Activated T-cell treated with anti-CD3 and anti-CD28 coated beads, Interleukin-2, amount 50 U/mL, for 4 hours (primary cell): ENCODE results near the gene MPP2. TPM values are rescaled to one million over a fixed set of nuclear protein-coding genes. Genes with fewer than 3 reads are reported as not detected.
A peak's percentile ranks its signal among the peaks of the same experiment; 100 is the strongest.
"Not testable (repeated sequence)": the region's sequence is repeated elsewhere in the genome, so short reads cannot be mapped to it uniquely, and the experiment has no call there.

Source experiments
- ATAC-seq, 2 donors: fragments of 200-7000 bp; cut with Tn5 transposase; one replicate each; pipeline ENCODE4 v1.10.0; 2021
- DNase-seq: peaks from one replicate; pipeline ENCODE4 v3.0.0-alpha.2; 2020
- H3K27me3 Mint-ChIP-seq: one replicate; pipeline ENCODE4 v1.8.0; 2021; ENCODE audit warnings: low read depth, mixed read lengths
- H3K36me3 Mint-ChIP-seq: one replicate; pipeline ENCODE4 v1.8.0; 2022; ENCODE audit warnings: mixed read lengths; ENCODE audit not compliant: insufficient read depth
- H3K4me1 Mint-ChIP-seq: one replicate; pipeline ENCODE4 v1.8.0; 2021; ENCODE audit warnings: low read depth, mixed read lengths
- H3K4me3 Mint-ChIP-seq: one replicate; pipeline ENCODE4 v1.8.0; 2021; ENCODE audit warnings: mild to moderate bottlenecking, moderate library complexity, mixed read lengths
- H3K9me3 Mint-ChIP-seq: one replicate; pipeline ENCODE4 v1.8.0; 2021; ENCODE audit warnings: mixed read lengths
- total RNA-seq, 3 donors: library from RNA; stranded (reverse); gene quantifications; one replicate each; pipeline ENCODE4 v1.2.1, GENCODE V29; 2021

Gene MPP2
- total RNA-seq, 3 donors from 2014 or later = 0.21 to 0.91 (median 0.54) TPM

GRCh38 chr17:43901861-43902589, 5.3 kb downstream of the MPP2 start:
- Mint-ChIP-seq H3K4me3 (no peak overlapping the region), H3K36me3 (no peaks in the 10 kb centered on the region), H3K4me1 (peaks cover 15% of the 10 kb centered on the region), H3K27me3 (peaks cover 35% of the 10 kb centered on the region), H3K9me3 (no peaks in the 10 kb centered on the region)
- DNase-seq (no peak), ATAC-seq (no peak)

- H3K36me3 Mint-ChIP-seq = no peaks in the 10 kb centered on the region
- peaks cover 8% of the 10 kb centered on the region for H3K4me1 Mint-ChIP-seq
- no peaks in the 10 kb centered on the region for H3K9me3 Mint-ChIP-seq
- peak overlapping the region; percentile 72 for H3K4me3 Mint-ChIP-seq
- DNase-seq (no peak), ATAC-seq (peak in 1 of 2 donors; percentile 6)
- peaks cover 40% of the 10 kb centered on the region for H3K27me3 Mint-ChIP-seq
These were observed 6.2 kb downstream of the MPP2 start for GRCh38 chr17:43900858-43901754.

- Mint-ChIP-seq H3K27me3 (peaks cover 36% of the 10 kb centered on the region), H3K4me1 (peaks cover 8% of the 10 kb centered on the region), H3K4me3 (peak overlapping the region; percentile 72), H3K36me3 (no peaks in the 10 kb centered on the region), H3K9me3 (no peaks in the 10 kb centered on the region)
- peak; percentile 76 for DNase-seq
- ATAC-seq = peak; percentile 100
These were observed 7.0 kb downstream of the MPP2 start for GRCh38 chr17:43900183-43900857.

GRCh38 chr17:43898446-43898845, 8.9 kb downstream of the MPP2 start:
- Mint-ChIP-seq H3K27me3 (peaks cover 25% of the 10 kb centered on the region), H3K4me1 (peaks cover 8% of the 10 kb centered on the region), H3K4me3 (no peak overlapping the region)

GRCh38 chr17:43897831-43898230, 9.5 kb downstream of the MPP2 start:
- Mint-ChIP-seq H3K4me3 (no peak overlapping the region), H3K9me3 (no peaks in the 10 kb centered on the region), H3K4me1 (peaks cover 8% of the 10 kb centered on the region), H3K27me3 (peaks cover 25% of the 10 kb centered on the region), H3K36me3 (no peaks in the 10 kb centered on the region)
- no peak for DNase-seq
- no peak for ATAC-seq

More at GRCh38 chr17:43898446-43898845, 8.9 kb downstream of the MPP2 start:
- Mint-ChIP-seq H3K9me3 (no peaks in the 10 kb centered on the region), H3K36me3 (no peaks in the 10 kb centered on the region)
- DNase-seq (no peak), ATAC-seq (no peak)

GRCh38 chr17:43894494-43894893, 12.8 kb downstream of the MPP2 start:
- H3K4me1 Mint-ChIP-seq, H3K9me3 Mint-ChIP-seq, H3K36me3 Mint-ChIP-seq, H3K4me3 Mint-ChIP-seq, ATAC-seq, DNase-seq: not testable (repeated sequence)
- H3K27me3 Mint-ChIP-seq = peaks cover 22% of the 10 kb centered on the region

GRCh38 chr17:43892647-43892952, 14.7 kb downstream of the MPP2 start:
- DNase-seq = no peak
- Mint-ChIP-seq H3K4me1 (no peaks in the 10 kb centered on the region), H3K4me3 (no peak overlapping the region)

GRCh38 chr17:43891851-43892646, 15.3 kb downstream of the MPP2 start:
- Mint-ChIP-seq H3K4me3 (no peak overlapping the region), H3K4me1 (no peaks in the 10 kb centered on the region), H3K27me3 (peaks cover 18% of the 10 kb centered on the region), H3K9me3 (no peaks in the 10 kb centered on the region), H3K36me3 (no peaks in the 10 kb centered on the region)
- DNase-seq (no peak), ATAC-seq (no peak)

More at GRCh38 chr17:43892647-43892952, 14.7 kb downstream of the MPP2 start:
- no peaks in the 10 kb centered on the region for H3K36me3 Mint-ChIP-seq
- H3K9me3 Mint-ChIP-seq = no peaks in the 10 kb centered on the region
- peaks cover 19% of the 10 kb centered on the region for H3K27me3 Mint-ChIP-seq
- no peak for ATAC-seq

- peaks cover 5% of the 10 kb centered on the region for H3K27me3 Mint-ChIP-seq
These were observed 17.1 kb downstream of the MPP2 start for GRCh38 chr17:43890240-43890639.

GRCh38 chr17:43888548-43888947, 18.8 kb downstream of the MPP2 start:
- DNase-seq = no peak
- peaks cover 5% of the 10 kb centered on the region for H3K27me3 Mint-ChIP-seq
- ATAC-seq = no peak
- H3K9me3 Mint-ChIP-seq = no peaks in the 10 kb centered on the region
- no peaks in the 10 kb centered on the region for H3K36me3 Mint-ChIP-seq
- H3K4me3 Mint-ChIP-seq = no peak overlapping the region
- H3K4me1 Mint-ChIP-seq = no peaks in the 10 kb centered on the region

More at GRCh38 chr17:43890240-43890639, 17.1 kb downstream of the MPP2 start:
- Mint-ChIP-seq H3K36me3 (no peaks in the 10 kb centered on the region), H3K4me3 (no peak overlapping the region), H3K9me3 (no peaks in the 10 kb centered on the region), H3K4me1 (no peaks in the 10 kb centered on the region)
- ATAC-seq (no peak), DNase-seq (no peak)

- peaks cover 10% of the 10 kb centered on the region for H3K27me3 Mint-ChIP-seq
- DNase-seq (no peak), ATAC-seq (no peak)
- no peaks in the 10 kb centered on the region for H3K36me3 Mint-ChIP-seq
- H3K9me3 Mint-ChIP-seq = no peaks in the 10 kb centered on the region
- no peaks in the 10 kb centered on the region for H3K4me1 Mint-ChIP-seq
- no peak overlapping the region for H3K4me3 Mint-ChIP-seq
These were observed 24.4 kb downstream of the MPP2 start for GRCh38 chr17:43882761-43883415.

GRCh38 chr17:43881758-43882505, 25.4 kb downstream of the MPP2 start:
- Mint-ChIP-seq H3K27me3 (peaks cover 10% of the 10 kb centered on the region), H3K36me3 (no peaks in the 10 kb centered on the region), H3K4me3 (no peak overlapping the region), H3K4me1 (no peaks in the 10 kb centered on the region), H3K9me3 (no peaks in the 10 kb centered on the region)
- ATAC-seq (no peak), DNase-seq (no peak)

- DNase-seq (no peak), ATAC-seq (no peak)
- H3K4me3 Mint-ChIP-seq = no peak overlapping the region
These were observed 26.2 kb downstream of the MPP2 start for GRCh38 chr17:43881181-43881580.

More at GRCh38 chr17:43881181-43881580, 26.2 kb downstream of the MPP2 start:
- Mint-ChIP-seq H3K9me3 (no peaks in the 10 kb centered on the region), H3K27me3 (peaks cover 10% of the 10 kb centered on the region), H3K4me1 (no peaks in the 10 kb centered on the region), H3K36me3 (no peaks in the 10 kb centered on the region)
